Islet of Langerhans (tissue), 1 donor: ENCODE measurements around the gene YBX1.

Experiments used
- FAIRE-seq: peaks from one replicate; lab custom pipeline; 2011; peaks lifted over from hg19 to GRCh38; lab: Jason Lieb, UNC

Gene YBX1

GRCh38 chr1:42735477-42736105 is 53.4 kb downstream of the YBX1 start:
- FAIRE-seq: no peak

GRCh38 chr1:42736152-42736551 is 53.9 kb downstream of the YBX1 start:
- no peak for FAIRE-seq

GRCh38 chr1:42736571-42737200 is 54.5 kb downstream of the YBX1 start:
- no peak for FAIRE-seq

GRCh38 chr1:42737257-42737656 is 55.0 kb downstream of the YBX1 start:
- no peak for FAIRE-seq

- FAIRE-seq: no peak
Measured at GRCh38 chr1:42737986-42738677, 55.9 kb downstream of the YBX1 start.

- no peak for FAIRE-seq
Measured at GRCh38 chr1:42738678-42739226, 56.5 kb downstream of the YBX1 start.

GRCh38 chr1:42739753-42740700 is 57.8 kb downstream of the YBX1 start, which contains the start of gene CLDN19:
Gene CLDN19, minus strand, starts transcription at chr1:42740236. Its CDS starts 173 bp downstream, at chr1:42740063.
- no peak for FAIRE-seq

GRCh38 chr1:42740851-42741580 is 58.8 kb downstream of the YBX1 start:
- FAIRE-seq: no peak

- no peak for FAIRE-seq
Measured at GRCh38 chr1:42741706-42742105, 59.5 kb downstream of the YBX1 start.

GRCh38 chr1:42742141-42742540 is 59.9 kb downstream of the YBX1 start:
- FAIRE-seq: no peak

GRCh38 chr1:42742617-42743316 is 60.5 kb downstream of the YBX1 start:
- no peak for FAIRE-seq

- no peak for FAIRE-seq
Measured at GRCh38 chr1:42743317-42744147, 61.3 kb downstream of the YBX1 start.

GRCh38 chr1:42744148-42744413 is 61.9 kb downstream of the YBX1 start:
- no peak for FAIRE-seq

GRCh38 chr1:42745851-42746250 is 63.6 kb downstream of the YBX1 start:
- no peak for FAIRE-seq

GRCh38 chr1:42746436-42747105 is 64.4 kb downstream of the YBX1 start:
- no peak for FAIRE-seq

GRCh38 chr1:42747125-42747524 is 64.9 kb downstream of the YBX1 start:
- FAIRE-seq: no peak

- FAIRE-seq: no peak
Measured at GRCh38 chr1:42748021-42748420, 65.8 kb downstream of the YBX1 start.

- FAIRE-seq: no peak
Measured at GRCh38 chr1:42748461-42749410, 66.5 kb downstream of the YBX1 start.
